ENCODE data around the gene CTAGE15.
"Not testable (repeated sequence)": the region's sequence is repeated elsewhere in the genome, so short reads cannot be mapped to it uniquely, and the experiment has no call there.

DNA sequence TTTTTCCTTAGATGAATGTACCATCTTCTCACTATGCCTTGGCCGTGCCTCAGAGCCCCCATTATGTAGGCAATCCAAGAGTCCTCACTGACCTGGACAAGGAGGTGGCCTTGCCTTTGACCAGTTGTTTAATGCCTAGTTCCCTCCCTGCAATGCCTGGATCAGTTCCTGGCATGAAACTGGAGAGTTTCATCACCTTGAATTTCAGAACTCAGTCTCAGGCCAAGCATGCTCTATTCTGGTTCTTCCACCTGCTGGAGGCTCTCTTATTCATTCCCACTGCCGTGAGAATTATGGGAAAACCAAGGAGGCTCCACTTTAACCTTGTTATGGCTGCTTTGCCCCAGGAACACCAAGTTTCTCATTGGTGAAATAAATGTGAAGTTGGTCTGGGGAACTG, 31.9 kb downstream of the CTAGE15 start:
- TF ChIP-seq, protein P1, sequence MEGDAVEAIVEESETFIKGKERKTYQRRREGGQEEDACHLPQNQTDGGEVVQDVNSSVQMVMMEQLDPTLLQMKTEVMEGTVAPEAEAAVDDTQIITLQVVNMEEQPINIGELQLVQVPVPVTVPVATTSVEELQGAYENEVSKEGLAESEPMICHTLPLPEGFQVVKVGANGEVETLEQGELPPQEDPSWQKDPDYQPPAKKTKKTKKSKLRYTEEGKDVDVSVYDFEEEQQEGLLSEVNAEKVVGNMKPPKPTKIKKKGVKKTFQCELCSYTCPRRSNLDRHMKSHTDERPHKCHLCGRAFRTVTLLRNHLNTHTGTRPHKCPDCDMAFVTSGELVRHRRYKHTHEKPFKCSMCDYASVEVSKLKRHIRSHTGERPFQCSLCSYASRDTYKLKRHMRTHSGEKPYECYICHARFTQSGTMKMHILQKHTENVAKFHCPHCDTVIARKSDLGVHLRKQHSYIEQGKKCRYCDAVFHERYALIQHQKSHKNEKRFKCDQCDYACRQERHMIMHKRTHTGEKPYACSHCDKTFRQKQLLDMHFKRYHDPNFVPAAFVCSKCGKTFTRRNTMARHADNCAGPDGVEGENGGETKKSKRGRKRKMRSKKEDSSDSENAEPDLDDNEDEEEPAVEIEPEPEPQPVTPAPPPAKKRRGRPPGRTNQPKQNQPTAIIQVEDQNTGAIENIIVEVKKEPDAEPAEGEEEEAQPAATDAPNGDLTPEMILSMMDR (IDR thresholded peaks at IDR 0.05): not testable (repeated sequence)
- not testable (repeated sequence) for TF ChIP-seq POLR2A (IDR thresholded peaks at IDR 0.05)
